SU-DHL-6 (cell line): ENCODE results near the gene EIF4H.

Experiments used
- H2AFZ ChIP-seq: fragments of 200-600 bp; sonication (generic); 2 replicates; pipeline ENCODE4 v1.6.1; 2014; ENCODE audit warnings: low read depth, mild to moderate bottlenecking, moderate library complexity, mixed read lengths, antibody characterized with exemption, low read length; ENCODE audit not compliant: severe bottlenecking
- H3F3A ChIP-seq: fragments of 200-600 bp; shearing (Covaris generic); 2 replicates; pipeline ENCODE4 v1.6.0; 2016; ENCODE audit warnings: antibody characterized with exemption, mild to moderate bottlenecking; ENCODE audit not compliant: insufficient read depth
- H3K27ac ChIP-seq: fragments of 200-600 bp; sonication (generic); 2 replicates; pipeline ENCODE4 v1.5.1; 2016; ENCODE audit warnings: low read depth, mild to moderate bottlenecking, low read length, moderate library complexity, mixed read lengths
- H3K27me3 ChIP-seq: fragments of 200-600 bp; sonication (generic), shearing (Covaris generic); 2 replicates; pipeline ENCODE4 v1.6.0; 2014; ENCODE audit warnings: mild to moderate bottlenecking, low read length
- H3K36me3 ChIP-seq: fragments of 200-600 bp; sonication (generic); 2 replicates; pipeline ENCODE4 v1.6.1; 2014; ENCODE audit warnings: mild to moderate bottlenecking, low read length, mixed read lengths
- H3K4me2 ChIP-seq: fragments of 300-600, 200-600 bp; shearing (Covaris generic), sonication (generic); 2 replicates; pipeline ENCODE4 v1.6.0; 2014; ENCODE audit warnings: low read length, low read depth, mild to moderate bottlenecking; ENCODE audit not compliant: poor library complexity, severe bottlenecking
- H3K4me3 ChIP-seq: fragments of 200-600 bp; sonication (generic); 2 replicates; pipeline ENCODE4 v1.5.1; 2014; ENCODE audit warnings: antibody characterized with exemption, low read length, mild to moderate bottlenecking, mixed read lengths; ENCODE audit not compliant: insufficient read depth, poor library complexity, severe bottlenecking
- H3K79me2 ChIP-seq: fragments of 200-600 bp; sonication (generic); 2 replicates; pipeline ENCODE4 v1.6.1; 2014; ENCODE audit warnings: mild to moderate bottlenecking, low read length, moderate library complexity; ENCODE audit not compliant: insufficient read depth
- H3K9ac ChIP-seq: fragments of 200-600 bp; sonication (generic); 2 replicates; pipeline ENCODE4 v1.7.0; 2014; ENCODE audit warnings: mild to moderate bottlenecking, low read length
- H3K9me2 ChIP-seq: fragments of 200-600 bp; sonication (generic); replicated peaks from 2 replicates; pipeline ENCODE4 v1.6.1; 2014; ENCODE audit warnings: low read length; ENCODE audit not compliant: insufficient read depth
- H3K9me3 ChIP-seq: fragments of 200-600 bp; sonication (generic); 2 replicates; pipeline ENCODE4 v1.6.1; 2014; ENCODE audit warnings: low read length, mixed read lengths; ENCODE audit not compliant: insufficient read depth
- H4K20me1 ChIP-seq: fragments of 200-600 bp; sonication (generic); 2 replicates; pipeline ENCODE4 v1.6.1; 2014; ENCODE audit warnings: low read depth, mild to moderate bottlenecking, antibody characterized with exemption, low read length, moderate library complexity, mixed read lengths
- EZH2phosphoT487 ChIP-seq: fragments of 200-600 bp; sonication (generic), shearing (Covaris generic); conservative IDR thresholded peaks from 2 replicates; pipeline ENCODE4 v1.6.1; 2018; ENCODE audit warnings: mild to moderate bottlenecking, antibody characterized with exemption, low read length, moderate library complexity, mixed read lengths
- TF ChIP-seq, protein P1 (sequence below): fragments of 200-600 bp; sonication (generic); IDR thresholded peaks from one replicate; pipeline ENCODE4 v1.5.1; 2017; ENCODE audit warnings: antibody characterized with exemption, mild to moderate bottlenecking, low read length, moderate library complexity; ENCODE audit not compliant: insufficient read depth, poor library complexity, severe bottlenecking

Gene EIF4H

DNA sequence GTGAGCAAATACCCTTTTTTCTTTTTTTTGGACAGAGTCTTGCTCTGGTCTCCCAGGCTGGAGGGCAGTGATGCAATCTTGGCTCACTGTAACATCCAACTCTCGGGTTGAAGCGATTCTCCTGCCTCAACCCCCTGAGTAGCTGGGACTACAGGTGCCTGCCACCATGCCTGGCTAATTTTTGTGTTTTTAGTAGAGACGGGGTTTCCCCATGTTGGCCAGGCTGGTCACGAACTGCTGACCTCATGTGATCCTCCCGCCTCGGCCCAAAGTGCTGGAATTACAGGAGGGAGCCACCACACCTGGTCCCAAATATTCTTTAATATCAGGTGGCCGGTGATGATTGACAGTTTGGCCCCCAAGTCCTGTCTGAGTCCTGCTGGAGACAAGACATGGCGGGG lies 42.2 kb downstream of the EIF4H start:
- H3K9ac ChIP-seq, result peak overlapping the region; percentile 39; the same call in 1 of the 2 replicates
- H3K4me2 ChIP-seq, result peak overlapping the region; percentile 32
- no peaks in the 10 kb centered on the region for H3K36me3 ChIP-seq
- peaks cover 7% of the 10 kb centered on the region; the same call in 1 of the 2 replicates for H3K79me2 ChIP-seq
- H3K9me2 ChIP-seq, result no peaks in the 10 kb centered on the region
- H4K20me1 ChIP-seq, result no peaks in the 10 kb centered on the region
- TF ChIP-seq EZH2phosphoT487, result no peak
- TF ChIP-seq, protein P1, sequence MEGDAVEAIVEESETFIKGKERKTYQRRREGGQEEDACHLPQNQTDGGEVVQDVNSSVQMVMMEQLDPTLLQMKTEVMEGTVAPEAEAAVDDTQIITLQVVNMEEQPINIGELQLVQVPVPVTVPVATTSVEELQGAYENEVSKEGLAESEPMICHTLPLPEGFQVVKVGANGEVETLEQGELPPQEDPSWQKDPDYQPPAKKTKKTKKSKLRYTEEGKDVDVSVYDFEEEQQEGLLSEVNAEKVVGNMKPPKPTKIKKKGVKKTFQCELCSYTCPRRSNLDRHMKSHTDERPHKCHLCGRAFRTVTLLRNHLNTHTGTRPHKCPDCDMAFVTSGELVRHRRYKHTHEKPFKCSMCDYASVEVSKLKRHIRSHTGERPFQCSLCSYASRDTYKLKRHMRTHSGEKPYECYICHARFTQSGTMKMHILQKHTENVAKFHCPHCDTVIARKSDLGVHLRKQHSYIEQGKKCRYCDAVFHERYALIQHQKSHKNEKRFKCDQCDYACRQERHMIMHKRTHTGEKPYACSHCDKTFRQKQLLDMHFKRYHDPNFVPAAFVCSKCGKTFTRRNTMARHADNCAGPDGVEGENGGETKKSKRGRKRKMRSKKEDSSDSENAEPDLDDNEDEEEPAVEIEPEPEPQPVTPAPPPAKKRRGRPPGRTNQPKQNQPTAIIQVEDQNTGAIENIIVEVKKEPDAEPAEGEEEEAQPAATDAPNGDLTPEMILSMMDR, result no peak
- no peaks in the 10 kb centered on the region for H3K27me3 ChIP-seq
- H3K27ac ChIP-seq, result peak overlapping the region; percentile 76
- H3F3A ChIP-seq, result peaks cover 18% of the 10 kb centered on the region
- H3K4me3 ChIP-seq, result no peak overlapping the region
- H2AFZ ChIP-seq, result no peak overlapping the region
- H3K9me3 ChIP-seq, result no peaks in the 10 kb centered on the region

DNA sequence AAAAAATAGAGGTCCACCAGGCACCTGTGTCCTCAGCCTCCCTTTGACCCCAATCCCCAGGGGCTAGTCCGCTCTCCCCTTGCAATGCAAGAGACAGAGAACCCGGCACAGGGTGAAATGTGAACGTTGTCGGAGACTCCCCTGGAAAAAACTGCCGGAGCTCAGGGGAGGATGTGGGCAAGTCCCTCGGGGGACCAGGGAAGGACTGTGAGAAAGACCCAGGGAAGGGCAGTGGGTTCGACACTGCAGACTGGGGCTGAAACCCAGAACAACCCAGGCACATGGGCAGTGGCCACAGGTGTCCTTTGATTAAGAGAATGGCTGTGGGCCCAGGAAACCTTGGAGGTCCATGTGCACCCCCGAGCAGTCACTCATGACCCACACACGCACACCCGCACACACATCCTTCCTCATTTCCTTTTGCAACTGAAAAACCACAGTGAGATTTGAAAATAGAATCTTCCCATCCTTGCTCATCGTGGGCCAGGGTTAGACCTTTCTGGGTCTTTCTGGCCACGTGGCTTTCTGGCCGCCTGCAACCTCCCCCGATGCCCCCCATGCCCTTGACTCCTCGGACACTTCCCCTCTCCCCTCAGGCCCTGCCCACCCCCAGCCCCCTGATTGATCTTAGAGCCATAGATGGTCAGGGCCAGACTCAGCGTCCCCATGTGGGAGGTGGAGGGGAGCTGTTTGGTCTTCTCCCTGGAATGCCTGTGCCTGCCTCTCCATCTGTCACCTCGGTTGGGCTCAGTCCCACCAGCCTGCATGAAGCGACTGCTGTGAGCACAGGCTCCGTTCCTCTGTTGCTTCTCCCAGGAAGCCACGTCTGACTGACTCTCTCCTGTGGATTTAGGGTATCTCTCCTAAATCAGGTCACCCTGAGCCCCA lies 43.5 kb downstream of the EIF4H start:
- TF ChIP-seq, protein P1, result no peak
- no peak for TF ChIP-seq EZH2phosphoT487
- Histone ChIP-seq H3F3A (peaks cover 18% of the 10 kb centered on the region), H3K27ac (peak overlapping the region; percentile 76), H3K9me2 (no peaks in the 10 kb centered on the region), H3K79me2 (no peaks in the 10 kb centered on the region), H4K20me1 (no peaks in the 10 kb centered on the region), H3K36me3 (no peaks in the 10 kb centered on the region), H3K9ac (peak overlapping the region; percentile 39; the same call in 1 of the 2 replicates), H3K9me3 (no peaks in the 10 kb centered on the region), H3K4me3 (no peak overlapping the region), H2AFZ (no peak overlapping the region), H3K27me3 (no peaks in the 10 kb centered on the region), H3K4me2 (peak overlapping the region; percentile 32)

DNA sequence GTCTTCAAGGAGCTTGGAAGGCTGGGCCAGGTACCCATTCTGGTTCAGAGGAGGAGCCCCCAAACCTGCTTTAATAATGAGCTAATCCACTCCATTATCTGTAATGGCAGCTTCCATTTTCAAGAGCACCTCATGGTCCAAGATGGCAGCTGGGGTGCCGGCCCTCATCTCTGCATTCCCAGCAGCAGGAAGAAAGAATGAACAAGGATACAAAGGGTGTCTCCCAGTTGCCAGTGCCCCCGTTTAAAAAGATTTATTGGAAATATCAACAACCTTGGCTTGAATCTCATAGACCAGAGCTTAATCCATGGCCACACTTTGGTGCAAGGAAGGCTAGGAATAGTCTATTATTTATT lies 44.2 kb downstream of the EIF4H start:
- H3K9me3 ChIP-seq, result no peaks in the 10 kb centered on the region
- H3K4me2 ChIP-seq, result no peak overlapping the region
- peaks cover 22% of the 10 kb centered on the region for H3F3A ChIP-seq
- H3K79me2 ChIP-seq, result no peaks in the 10 kb centered on the region
- H3K27ac ChIP-seq, result peak overlapping the region; percentile 76
- no peak overlapping the region for H2AFZ ChIP-seq
- no peak overlapping the region for H3K4me3 ChIP-seq
- H3K36me3 ChIP-seq, result no peaks in the 10 kb centered on the region
- no peaks in the 10 kb centered on the region for H4K20me1 ChIP-seq
- TF ChIP-seq, protein P1, result no peak
- no peak for TF ChIP-seq EZH2phosphoT487
- no peak overlapping the region for H3K9ac ChIP-seq
- no peaks in the 10 kb centered on the region for H3K9me2 ChIP-seq
- H3K27me3 ChIP-seq, result no peaks in the 10 kb centered on the region
